OCI-LY7 (cell line): ENCODE data around the gene PRDM5. TPM values are rescaled to one million over a fixed set of nuclear protein-coding genes. Genes with fewer than 3 reads are reported as not detected.

Source experiments
- BruUV-seq: library from RNA; stranded (reverse); fragments of 400-500 nt; replicated peaks from 2 replicates; lab custom pipeline; 2021; lab: Mats Ljungman, UMichigan
- CTCF ChIA-PET: fragments of 300-600 bp; sonication (Branson Sonifier 250); formaldehyde crosslinking; loops from one replicate; lab custom pipeline; 2022; ENCODE audit warnings: antibody characterized with exemption; ENCODE audit not compliant: unreplicated experiment; lab: Charles Lee
- POLR2A ChIA-PET: fragments of 300-600 bp; sonication (Branson Sonifier 250); formaldehyde crosslinking; loops from one replicate; lab custom pipeline; 2022; ENCODE audit warnings: antibody characterized with exemption; lab: Charles Lee
- DNase-seq: peaks from one replicate; pipeline ENCODE4 v3.0.0-alpha.2; 2015; ENCODE audit warnings: low spot score
- H2AFZ ChIP-seq: fragments of 200-600 bp; sonication (generic), shearing (Covaris generic); 2 replicates; pipeline ENCODE4 v1.6.1; 2014; ENCODE audit warnings: mild to moderate bottlenecking, antibody characterized with exemption, low read length, moderate library complexity
- H3K27ac ChIP-seq: fragments of 200-600 bp; sonication (generic); 2 replicates; pipeline ENCODE4 v1.5.1; 2014; ENCODE audit warnings: mixed run types, low read depth, mild to moderate bottlenecking, moderate library complexity, low read length, inconsistent platforms; ENCODE audit not compliant: poor library complexity, severe bottlenecking
- H3K36me3 ChIP-seq: fragments of 200-600 bp; sonication (generic); 2 replicates; pipeline ENCODE4 v1.6.1; 2014; ENCODE audit warnings: mild to moderate bottlenecking, antibody characterized with exemption, low read length, moderate library complexity, mixed read lengths; ENCODE audit not compliant: insufficient read depth
- H3K4me1 ChIP-seq: fragments of 200-600 bp; sonication (generic); 2 replicates; pipeline ENCODE4 v1.5.1; 2014; ENCODE audit warnings: mild to moderate bottlenecking, low read length; ENCODE audit not compliant: insufficient read depth, poor library complexity, severe bottlenecking
- H3K4me2 ChIP-seq: fragments of 200-600 bp; sonication (generic); 2 replicates; pipeline ENCODE4 v1.6.1; 2014; ENCODE audit warnings: mild to moderate bottlenecking, low read length
- H3K4me3 ChIP-seq: fragments of 200-600 bp; sonication (generic); 2 replicates; pipeline ENCODE4 v1.5.1; 2014; ENCODE audit warnings: mild to moderate bottlenecking, low read depth, low read length; ENCODE audit not compliant: poor library complexity, severe bottlenecking
- H3K79me2 ChIP-seq: fragments of 200-600 bp; sonication (generic); 2 replicates; pipeline ENCODE4 v1.6.1; 2016; ENCODE audit warnings: low read depth, mild to moderate bottlenecking, low read length, moderate library complexity, mixed read lengths; ENCODE audit not compliant: insufficient read depth
- H3K9me2 ChIP-seq: fragments of 200-600 bp; sonication (generic); 2 replicates; pipeline ENCODE4 v1.6.1; 2016; ENCODE audit warnings: mild to moderate bottlenecking, low read length, mixed read lengths; ENCODE audit not compliant: insufficient read depth
- H3K9me3 ChIP-seq: fragments of 200-600 bp; sonication (generic); 2 replicates; pipeline ENCODE4 v1.6.1; 2014; ENCODE audit warnings: mild to moderate bottlenecking, mixed run types, low read length, mixed read lengths
- H4K20me1 ChIP-seq: fragments of 200-600 bp; sonication (generic); 2 replicates; pipeline ENCODE4 v1.6.1; 2014; ENCODE audit warnings: mild to moderate bottlenecking, antibody characterized with exemption, low read length, moderate library complexity, mixed read lengths; ENCODE audit not compliant: insufficient read depth
- CTCF ChIP-seq: fragments of 200-600 bp; sonication (generic); conservative IDR thresholded peaks from 2 replicates; pipeline ENCODE4 v1.5.1; 2014; ENCODE audit warnings: mild to moderate bottlenecking, antibody characterized with exemption, low read length, moderate library complexity, mixed read lengths
- EZH2phosphoT487 ChIP-seq: fragments of 200-600 bp; sonication (generic); IDR thresholded peaks from 2 replicates; pipeline ENCODE4 v1.6.1; 2018; ENCODE audit warnings: low read depth, borderline replicate concordance, mild to moderate bottlenecking, mixed run types, antibody characterized with exemption, low read length, moderate library complexity, mixed read lengths
- intact Hi-C: fragments of 100-400 bp; cut with micrococcal nuclease; formaldehyde crosslinking; loops from one replicate; pipeline ENCODE4 v1.10.0; 2022; ENCODE audit not compliant: unreplicated experiment
- total RNA-seq, 2 experiments: library from RNA; depleted of rRNA in 1 of 2; stranded (reverse); fragments of >200 nt in 1 of 2; shearing (Covaris generic) in 1 of 2; gene quantifications; 2 replicates each; pipeline ENCODE4 v1.2.3, GENCODE V29; 2014 to 2022

Gene PRDM5
- total RNA-seq, 2 experiments from 2014 or later, result 0.22 to 0.76 TPM

- no peak overlapping the region for H3K4me3 ChIP-seq
- intact Hi-C loops, result no loop called here
- CTCF ChIA-PET, result no interaction called here
- H3K79me2 ChIP-seq, result no peaks in the 10 kb centered on the region
- POLR2A ChIA-PET, result interaction anchor here (1.0 kb wide), 2 partner anchors 27 to 40 kb away, joined by 3 to 4 read pairs; no protein-coding TSS in a partner anchor
- no peak for DNase-seq
- H4K20me1 ChIP-seq, result no peaks in the 10 kb centered on the region
- H2AFZ ChIP-seq, result no peak overlapping the region
- peaks cover 5% of the 10 kb centered on the region; the same call in 1 of the 2 replicates for H3K9me3 ChIP-seq
- no peak overlapping the region for H3K4me2 ChIP-seq
- BruUV-seq, result no TSS peak
- H3K4me1 ChIP-seq, result no peaks in the 10 kb centered on the region
- H3K36me3 ChIP-seq, result no peaks in the 10 kb centered on the region
- no peaks in the 10 kb centered on the region for H3K9me2 ChIP-seq
- no peak overlapping the region for H3K27ac ChIP-seq
- TF ChIP-seq EZH2phosphoT487, result no peak
- TF ChIP-seq CTCF, result no peak
Measured at GRCh38 chr4:120839974-120840751, 82.4 kb downstream of the PRDM5 start.

DNA sequence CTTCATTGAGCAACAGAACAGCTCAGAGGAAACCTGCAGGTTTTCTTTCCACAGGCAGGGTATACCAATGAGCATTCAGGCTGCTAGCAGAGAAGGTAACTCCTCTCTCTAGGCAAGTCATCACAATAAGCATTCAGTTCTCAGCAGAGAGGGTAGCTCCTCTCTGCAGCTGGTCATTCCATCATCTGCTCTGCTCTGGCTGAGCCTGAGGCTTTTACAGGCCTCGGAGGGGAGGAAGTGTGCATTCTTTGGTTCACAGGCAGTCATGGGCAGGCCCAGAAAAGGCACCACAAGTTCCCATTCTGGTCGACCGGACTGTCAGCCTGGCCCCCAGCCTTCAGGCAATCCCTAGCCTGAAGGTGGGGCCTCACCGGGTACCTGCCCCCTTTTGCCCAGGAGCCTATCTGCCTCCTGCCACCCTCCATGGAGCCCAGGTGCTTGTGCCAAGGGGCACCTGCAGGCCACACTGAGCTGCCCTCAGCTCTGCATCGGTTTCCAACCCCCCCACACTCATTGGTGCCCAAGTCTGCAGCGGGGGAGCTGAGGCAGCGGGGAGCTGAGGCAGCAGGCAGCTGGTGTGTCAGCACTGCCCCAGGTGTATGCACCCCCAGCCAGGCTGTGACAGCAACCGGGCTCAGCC, 83.1 kb downstream of the PRDM5 start:
- Histone ChIP-seq H3K79me2 (no peaks in the 10 kb centered on the region), H4K20me1 (no peaks in the 10 kb centered on the region), H3K4me2 (no peak overlapping the region), H3K4me3 (no peak overlapping the region), H3K27ac (no peak overlapping the region), H3K9me3 (peaks cover 7% of the 10 kb centered on the region; the same call in 1 of the 2 replicates), H2AFZ (no peak overlapping the region), H3K4me1 (no peaks in the 10 kb centered on the region), H3K36me3 (no peaks in the 10 kb centered on the region; the same call in 1 of the 2 replicates), H3K9me2 (no peaks in the 10 kb centered on the region)
- POLR2A ChIA-PET, result interaction anchor here (0.5 to 1.4 kb wide), 8 partner anchors 11 to 622 kb away, joined by 3 to 4 read pairs (median 3); no protein-coding TSS in a partner anchor
- no peak for DNase-seq
- TF ChIP-seq EZH2phosphoT487 (no peak), CTCF (no peak)
- intact Hi-C loops, result no loop called here
- no TSS peak for BruUV-seq
- CTCF ChIA-PET, result no interaction called here
